ENCODE data around the gene ATP8B4. TPM values are rescaled to one million over a fixed set of nuclear protein-coding genes. Genes with fewer than 3 reads are reported as not detected.

Gene ATP8B4
- total RNA-seq, 1 donor from 2014 or later = 9.0 TPM

GRCh38 chr15:49988766-49989165 is 130.3 kb downstream of the ATP8B4 start:
- Histone ChIP-seq H3K27me3 (ENCODE audit: low read depth) (no peaks in the 10 kb centered on the region), H3K9me3 (no peaks in the 10 kb centered on the region), H3K4me3 (no peak overlapping the region), H3K27ac (no peak overlapping the region), H3K36me3 (no peaks in the 10 kb centered on the region), H3K4me1 (peaks cover 4% of the 10 kb centered on the region)
- ATAC-seq (no peak), DNase-seq (no peak)
- intact Hi-C loops (cut with DNase I) = no loop called here
- TF ChIP-seq, protein P1, sequence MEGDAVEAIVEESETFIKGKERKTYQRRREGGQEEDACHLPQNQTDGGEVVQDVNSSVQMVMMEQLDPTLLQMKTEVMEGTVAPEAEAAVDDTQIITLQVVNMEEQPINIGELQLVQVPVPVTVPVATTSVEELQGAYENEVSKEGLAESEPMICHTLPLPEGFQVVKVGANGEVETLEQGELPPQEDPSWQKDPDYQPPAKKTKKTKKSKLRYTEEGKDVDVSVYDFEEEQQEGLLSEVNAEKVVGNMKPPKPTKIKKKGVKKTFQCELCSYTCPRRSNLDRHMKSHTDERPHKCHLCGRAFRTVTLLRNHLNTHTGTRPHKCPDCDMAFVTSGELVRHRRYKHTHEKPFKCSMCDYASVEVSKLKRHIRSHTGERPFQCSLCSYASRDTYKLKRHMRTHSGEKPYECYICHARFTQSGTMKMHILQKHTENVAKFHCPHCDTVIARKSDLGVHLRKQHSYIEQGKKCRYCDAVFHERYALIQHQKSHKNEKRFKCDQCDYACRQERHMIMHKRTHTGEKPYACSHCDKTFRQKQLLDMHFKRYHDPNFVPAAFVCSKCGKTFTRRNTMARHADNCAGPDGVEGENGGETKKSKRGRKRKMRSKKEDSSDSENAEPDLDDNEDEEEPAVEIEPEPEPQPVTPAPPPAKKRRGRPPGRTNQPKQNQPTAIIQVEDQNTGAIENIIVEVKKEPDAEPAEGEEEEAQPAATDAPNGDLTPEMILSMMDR (IDR thresholded peaks at IDR 0.05) = no peak

DNA sequence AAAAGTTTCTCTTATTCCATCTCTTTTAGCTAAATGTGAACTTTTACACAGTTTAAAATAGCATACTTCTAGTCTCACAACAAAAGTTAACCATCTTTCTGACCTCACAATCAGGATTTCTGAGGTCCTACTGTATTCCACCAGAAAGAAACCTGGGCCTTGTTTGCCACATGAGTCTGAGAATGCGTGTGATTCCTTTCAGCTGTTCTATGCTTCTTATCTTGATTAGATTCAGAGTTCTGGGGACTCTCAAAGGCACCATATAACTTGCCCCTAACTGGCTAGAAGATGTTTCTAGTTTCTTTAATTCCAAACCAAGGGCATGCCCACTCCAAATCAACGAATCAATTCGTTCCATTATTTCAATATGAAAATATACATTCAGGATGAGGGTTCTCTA is 131.1 kb downstream of the ATP8B4 start:
- Histone ChIP-seq H3K4me3 (no peak overlapping the region), H3K9me3 (no peaks in the 10 kb centered on the region), H3K27ac (no peak overlapping the region), H3K27me3 (ENCODE audit: low read depth) (no peaks in the 10 kb centered on the region), H3K4me1 (peaks cover 4% of the 10 kb centered on the region), H3K36me3 (no peaks in the 10 kb centered on the region)
- intact Hi-C loops (cut with DNase I) = no loop called here
- TF ChIP-seq, protein P1 (IDR thresholded peaks at IDR 0.05) = no peak
- DNase-seq (no peak), ATAC-seq (no peak)

DNA sequence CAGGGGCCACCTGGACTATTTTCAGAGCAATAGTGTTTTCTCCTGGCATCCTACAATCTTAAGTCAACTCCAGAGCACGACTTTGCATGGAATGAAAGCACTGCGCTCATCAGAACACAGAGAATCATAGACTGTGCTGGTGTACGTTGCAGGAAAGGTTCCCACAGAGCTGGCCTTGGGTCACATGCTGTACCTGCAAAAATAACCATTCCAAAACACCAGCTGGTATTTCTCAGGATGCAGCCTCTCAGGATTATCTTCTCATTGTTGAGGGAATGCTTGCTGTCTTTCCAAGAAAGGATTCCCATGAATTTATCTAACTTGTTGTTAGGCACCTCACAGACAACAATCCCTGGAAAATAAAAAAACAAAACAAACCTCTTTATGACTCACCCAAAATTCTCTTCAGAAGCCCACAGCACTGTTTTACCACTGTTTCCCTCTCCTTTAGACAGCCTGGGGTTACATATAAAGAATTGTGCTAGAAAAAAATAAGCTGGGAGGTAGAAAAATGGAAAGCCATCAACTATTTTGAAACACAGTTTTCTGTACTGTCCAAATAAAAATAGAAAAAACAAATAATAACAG is 131.7 kb downstream of the ATP8B4 start:
- DNase-seq (no peak), ATAC-seq (no peak)
- TF ChIP-seq, protein P1 (IDR thresholded peaks at IDR 0.05) = no peak
- no peak overlapping the region for H3K4me3 ChIP-seq
- intact Hi-C loops (cut with DNase I) = no loop called here
- no peaks in the 10 kb centered on the region for H3K36me3 ChIP-seq
- no peaks in the 10 kb centered on the region for H3K27me3 ChIP-seq (ENCODE audit: low read depth)
- no peaks in the 10 kb centered on the region for H3K9me3 ChIP-seq
- peaks cover 4% of the 10 kb centered on the region for H3K4me1 ChIP-seq
- H3K27ac ChIP-seq = no peak overlapping the region

DNA sequence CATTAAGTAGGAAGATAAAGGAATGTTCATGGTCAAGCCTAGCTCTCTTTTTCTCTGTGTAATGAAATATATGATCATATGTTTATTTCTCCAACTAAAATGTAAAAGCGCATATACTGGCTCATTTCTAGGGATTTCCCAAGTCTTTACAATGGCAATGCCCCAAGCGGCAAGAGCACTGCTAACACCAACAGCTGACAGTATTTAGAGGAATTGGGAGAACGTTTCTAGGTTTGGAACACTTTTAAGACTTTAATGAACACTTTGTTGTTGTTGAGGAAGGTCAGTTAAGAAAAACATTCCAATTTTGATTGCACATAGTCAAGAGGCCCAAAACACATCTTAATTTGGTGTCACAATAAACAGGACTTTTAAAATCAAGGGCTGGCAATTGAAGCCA is 132.7 kb downstream of the ATP8B4 start:
- Histone ChIP-seq H3K4me1 (peaks cover 4% of the 10 kb centered on the region), H3K27ac (no peak overlapping the region), H3K27me3 (ENCODE audit: low read depth) (no peaks in the 10 kb centered on the region), H3K4me3 (no peak overlapping the region), H3K36me3 (no peaks in the 10 kb centered on the region), H3K9me3 (no peaks in the 10 kb centered on the region)
- TF ChIP-seq, protein P1 (IDR thresholded peaks at IDR 0.05) = no peak
- ATAC-seq (no peak), DNase-seq (no peak)
- intact Hi-C loops (cut with DNase I) = no loop called here

DNA sequence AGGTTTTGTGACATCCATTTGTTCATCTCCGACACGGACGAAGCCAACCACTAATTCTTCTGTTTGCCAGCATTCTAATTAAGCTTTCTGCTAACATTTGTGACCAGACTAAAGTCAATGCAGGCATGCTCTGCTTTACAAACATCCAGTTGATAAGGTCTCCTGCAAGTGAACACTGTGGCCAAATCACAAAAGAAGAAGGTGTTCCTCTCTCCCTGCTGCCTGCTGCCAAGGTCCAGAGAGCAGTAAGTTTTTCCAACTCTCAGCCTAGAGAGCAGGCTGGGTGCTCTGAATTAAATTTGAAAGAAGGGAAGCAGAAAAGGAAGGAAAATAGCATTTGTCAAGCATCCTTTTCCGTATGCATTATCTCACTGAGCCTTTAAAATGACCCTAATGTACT is 133.6 kb downstream of the ATP8B4 start:
- Histone ChIP-seq H3K9me3 (no peaks in the 10 kb centered on the region), H3K4me3 (no peak overlapping the region), H3K4me1 (peaks cover 4% of the 10 kb centered on the region), H3K36me3 (no peaks in the 10 kb centered on the region), H3K27ac (no peak overlapping the region), H3K27me3 (ENCODE audit: low read depth) (no peaks in the 10 kb centered on the region)
- TF ChIP-seq, protein P1 (IDR thresholded peaks at IDR 0.05) = no peak
- no peak for ATAC-seq
- no peak for DNase-seq
- intact Hi-C loops (cut with DNase I) = no loop called here

Data from lower lobe of right lung (tissue), 2 donors.